Stimulated activated CD8-positive, alpha-beta memory T cell treated with anti-CD3 and anti-CD28 coated beads, Interleukin-12 subunit alpha, Interleukin-12 subunit beta, amount 100 ng/mL, for 24 hours (primary cell): ENCODE data around the gene CEP55.
"Not testable (repeated sequence)": the region's sequence is repeated elsewhere in the genome, so short reads cannot be mapped to it uniquely, and the experiment has no call there.

Source experiments
- DNase-seq: peaks from one replicate; pipeline ENCODE4 v3.0.0-alpha.2; 2020; ENCODE audit errors: extremely low read depth

CEP55 gene

DNA sequence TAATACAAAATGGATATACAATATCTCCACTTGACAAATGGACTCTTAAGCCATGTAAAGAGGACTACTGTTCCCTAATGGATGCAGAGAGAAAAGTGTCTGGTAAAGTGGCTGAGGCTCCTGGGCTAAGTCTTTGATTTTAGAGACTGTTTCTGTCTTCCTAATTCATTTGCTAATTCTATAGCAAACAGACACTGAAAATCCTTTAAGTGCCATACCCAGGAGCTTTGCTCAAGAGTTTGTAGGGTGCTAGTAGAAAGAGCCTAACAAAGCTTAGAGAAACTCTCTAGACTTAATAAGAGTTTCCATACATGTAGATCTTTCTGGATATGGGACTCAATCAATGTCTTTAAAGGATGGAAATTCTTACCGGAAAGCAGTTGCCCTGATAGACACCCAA is 16.7 kb downstream of the CEP55 start:
- DNase-seq, result no peak

DNA sequence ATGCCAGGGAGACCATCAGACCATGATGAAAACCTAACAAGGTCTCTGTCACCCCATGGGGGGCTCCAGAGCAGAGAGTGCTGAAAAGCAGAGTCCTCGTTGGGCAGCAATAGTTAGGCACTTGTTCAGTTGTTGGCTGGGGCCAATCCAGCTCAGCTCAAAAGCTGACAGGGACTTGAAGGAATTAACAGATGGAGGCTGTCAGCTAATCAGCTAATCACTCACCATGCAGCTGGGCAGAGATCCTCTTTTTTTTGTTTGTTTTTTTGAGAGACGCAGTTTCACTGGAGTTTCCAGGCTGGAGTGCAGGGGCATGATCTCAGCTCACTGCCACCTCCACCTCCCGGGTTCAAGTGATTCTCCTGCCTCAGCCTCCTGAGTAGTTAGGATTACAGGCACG is 18.1 kb downstream of the CEP55 start:
- DNase-seq, result no peak

DNA sequence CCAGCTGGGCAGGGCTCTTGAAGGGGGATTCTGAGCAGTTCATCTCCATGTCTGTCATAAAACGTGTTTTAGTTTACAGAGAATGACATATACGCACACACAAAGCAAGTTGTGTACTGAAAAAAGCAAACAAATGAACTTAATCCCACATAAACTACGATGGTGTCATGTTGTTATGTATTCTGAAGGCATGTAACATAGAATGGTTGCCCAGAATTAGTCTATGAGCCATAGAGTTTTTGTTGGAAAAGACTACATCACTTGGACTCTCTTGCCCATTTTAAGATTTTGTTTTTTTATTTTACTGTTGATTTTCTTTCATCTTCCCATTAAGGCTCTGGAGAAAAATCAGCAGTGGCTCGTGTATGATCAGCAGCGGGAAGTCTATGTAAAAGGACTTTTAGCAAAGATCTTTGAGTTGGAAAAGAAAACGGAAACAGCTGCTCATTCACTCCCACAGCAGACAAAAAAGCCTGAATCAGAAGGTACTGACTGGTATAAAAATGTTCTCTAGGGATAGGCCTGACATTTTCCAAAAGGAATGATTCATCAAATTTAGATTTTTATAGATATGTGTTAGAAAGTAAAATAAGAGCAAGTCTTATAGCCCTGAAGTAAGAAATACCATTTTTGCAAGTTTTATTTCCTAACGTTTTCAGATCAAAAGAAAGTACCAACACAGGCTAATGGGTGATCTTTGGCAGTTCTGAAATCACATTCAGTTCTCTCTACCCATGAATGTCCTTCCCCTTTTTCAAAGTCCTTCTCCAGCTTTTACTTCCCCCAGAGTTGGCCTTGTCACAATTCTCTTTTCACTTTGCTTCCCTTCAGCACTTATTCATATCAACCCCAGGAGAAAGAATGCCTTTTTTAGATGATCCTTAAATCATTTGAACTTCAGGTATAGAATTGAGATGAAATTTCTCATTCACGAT is 18.9 kb downstream of the CEP55 start:
- no peak for DNase-seq

DNA sequence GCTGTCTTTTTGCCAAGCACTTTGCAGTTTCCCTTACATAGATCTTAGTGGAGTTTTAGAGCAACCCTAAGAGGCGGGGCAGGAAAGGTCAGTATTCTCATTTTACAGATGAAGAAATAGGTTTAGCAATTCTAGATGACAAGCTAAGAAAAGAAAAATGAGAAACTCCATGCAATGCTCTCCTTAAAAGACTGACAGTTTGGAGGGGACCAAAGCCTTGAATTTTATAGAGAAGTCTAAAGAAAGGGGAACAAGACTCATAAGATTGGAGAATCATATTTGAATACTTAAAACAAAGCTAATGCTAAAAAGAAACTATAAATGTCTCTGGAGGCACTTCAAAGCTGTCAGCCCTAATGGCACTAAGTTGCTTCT is 19.6 kb downstream of the CEP55 start:
- no peak for DNase-seq

DNA sequence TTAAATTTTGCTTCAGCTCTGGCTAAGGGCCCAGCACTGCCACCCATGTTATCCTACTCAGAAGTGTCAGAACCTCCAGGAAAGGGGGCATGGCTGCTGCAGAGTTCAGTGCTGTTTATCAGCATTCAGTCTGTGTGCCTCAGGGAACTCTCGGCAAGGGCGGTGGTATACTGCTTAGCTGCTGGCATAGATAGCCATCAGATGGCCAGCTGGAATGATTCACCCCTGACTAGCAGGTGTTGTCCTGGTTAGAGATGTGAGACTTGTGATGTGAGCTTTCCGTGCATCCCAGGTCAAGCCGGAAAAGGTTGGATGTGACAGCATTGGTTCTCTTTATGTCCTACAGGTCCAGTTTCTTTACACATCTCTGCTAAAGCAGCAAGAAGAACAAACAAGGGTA is 22.1 kb downstream of the CEP55 start:
- no peak for DNase-seq

DNA sequence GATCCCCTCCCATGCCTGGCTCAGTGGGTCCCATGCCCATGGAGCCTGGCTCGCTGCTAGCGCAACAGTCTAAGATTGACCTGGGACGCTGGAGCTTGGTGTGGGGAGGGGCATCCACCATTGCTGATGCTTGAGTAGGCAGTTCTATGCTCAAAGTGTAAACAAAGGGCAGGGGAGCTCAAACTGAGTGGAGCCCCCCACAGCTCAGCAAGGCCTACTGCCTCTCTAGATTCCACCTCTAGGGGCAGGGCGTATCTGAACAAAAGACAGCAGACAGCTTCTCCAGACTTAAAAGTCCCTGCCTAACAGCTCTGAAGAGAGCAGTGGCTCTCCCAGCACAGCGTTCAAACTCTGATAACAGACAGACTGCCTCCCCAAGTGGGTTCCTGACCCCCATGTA is 38.9 kb downstream of the CEP55 start:
- DNase-seq, result no peak

DNA sequence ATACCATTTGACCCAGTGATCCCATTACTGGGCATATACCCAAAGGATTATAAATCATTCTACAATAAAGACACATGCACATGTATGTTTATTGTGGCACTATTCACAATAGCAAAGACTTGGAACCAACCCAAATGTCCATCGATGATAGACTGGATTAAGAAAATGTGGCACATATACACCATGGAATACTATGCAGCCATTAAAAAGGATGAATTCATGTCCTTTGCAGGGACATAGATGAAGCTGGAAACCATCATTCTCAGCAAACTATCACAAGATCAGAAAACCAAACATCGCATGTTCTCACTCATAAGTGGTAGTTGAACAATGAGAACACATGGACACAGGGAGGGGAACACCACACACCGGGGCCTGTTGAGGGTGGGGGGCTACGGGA is 44.5 kb downstream of the CEP55 start:
- not testable (repeated sequence) for DNase-seq

DNA sequence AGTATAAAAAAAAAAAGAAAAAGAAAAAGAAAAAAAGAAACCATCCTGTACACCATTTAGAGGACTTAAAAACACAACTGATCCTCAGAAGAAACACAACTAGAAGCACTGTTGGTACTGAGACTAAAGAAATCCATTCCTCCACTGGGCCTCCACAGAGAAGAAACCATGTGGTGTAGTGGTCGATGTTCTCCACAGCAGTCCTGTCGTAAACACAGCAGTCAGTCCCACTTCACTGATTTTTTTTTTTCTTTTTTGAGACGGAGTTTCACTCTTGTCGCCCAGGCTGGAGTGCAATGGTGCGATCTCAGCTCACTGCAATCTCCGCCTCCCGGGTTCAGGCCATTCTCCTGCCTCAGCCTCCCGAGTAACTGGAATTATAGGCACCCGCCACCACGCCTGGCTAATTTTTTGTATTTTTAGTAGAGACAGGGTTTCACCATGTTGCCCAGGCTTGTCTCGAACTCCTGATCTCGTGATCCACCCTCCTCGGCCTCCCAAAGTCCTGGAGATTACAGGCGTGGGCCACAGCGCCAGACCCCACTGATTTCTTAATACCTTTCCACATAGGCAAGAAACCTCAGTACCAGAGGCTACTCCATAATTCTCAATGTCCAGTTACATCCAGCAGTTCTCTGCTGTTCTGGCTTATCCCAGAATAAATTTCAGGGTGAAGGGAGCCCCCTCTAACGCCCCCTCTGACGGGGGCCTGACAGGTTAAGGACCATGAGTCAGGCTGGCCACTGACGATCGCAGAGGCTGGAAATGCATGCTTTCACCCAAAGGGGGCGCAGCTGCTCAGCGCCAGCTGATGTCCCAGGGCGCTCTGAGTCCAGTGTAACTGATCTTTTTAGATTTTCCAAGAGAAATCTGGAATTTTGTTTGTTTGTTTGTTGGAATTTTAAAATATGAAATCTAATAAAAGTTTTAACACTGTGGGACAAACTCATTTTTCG is 45.3 kb downstream of the CEP55 start:
- no peak for DNase-seq

DNA sequence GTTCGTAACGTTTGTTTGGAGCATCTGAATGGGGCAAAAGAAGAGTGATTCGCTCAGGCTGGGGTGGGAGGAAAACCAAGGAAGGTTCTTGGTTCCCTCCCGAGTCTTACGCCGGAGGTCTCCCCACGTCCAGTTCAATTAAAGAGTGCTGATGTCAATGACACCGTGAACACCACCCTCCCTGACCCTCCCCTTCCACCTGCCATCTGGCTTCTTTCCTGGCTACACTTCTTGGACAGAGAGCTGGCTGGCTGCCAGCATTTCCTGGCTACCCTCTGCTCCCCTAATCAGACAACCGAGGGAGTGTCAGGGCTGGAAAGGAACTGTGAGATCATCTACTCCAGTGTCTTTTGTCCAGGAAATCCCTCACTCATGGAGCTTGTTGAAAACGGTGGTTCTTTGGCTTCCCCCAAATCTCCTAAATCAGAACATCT is 46.0 kb downstream of the CEP55 start:
- DNase-seq, result no peak

DNA sequence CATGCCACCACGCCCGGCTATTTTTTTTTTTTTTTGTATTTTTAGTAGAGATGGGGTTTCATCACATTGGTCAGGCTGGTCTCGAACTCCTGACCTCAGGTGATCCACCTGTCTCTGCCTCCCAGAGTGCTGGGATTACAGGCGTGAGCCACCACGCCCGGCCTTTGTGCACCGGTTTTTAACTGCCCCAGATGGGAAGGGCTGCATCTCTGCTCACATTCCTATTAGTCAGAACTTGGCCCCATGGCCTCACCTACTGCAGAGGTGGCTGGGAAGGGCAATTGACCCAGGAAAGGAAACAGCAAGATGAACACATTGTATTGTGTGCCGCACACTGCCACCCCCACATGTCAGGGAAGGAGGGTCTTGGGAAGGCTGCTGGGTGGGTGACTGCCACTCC is 50.6 kb downstream of the CEP55 start:
- not testable (repeated sequence) for DNase-seq

DNA sequence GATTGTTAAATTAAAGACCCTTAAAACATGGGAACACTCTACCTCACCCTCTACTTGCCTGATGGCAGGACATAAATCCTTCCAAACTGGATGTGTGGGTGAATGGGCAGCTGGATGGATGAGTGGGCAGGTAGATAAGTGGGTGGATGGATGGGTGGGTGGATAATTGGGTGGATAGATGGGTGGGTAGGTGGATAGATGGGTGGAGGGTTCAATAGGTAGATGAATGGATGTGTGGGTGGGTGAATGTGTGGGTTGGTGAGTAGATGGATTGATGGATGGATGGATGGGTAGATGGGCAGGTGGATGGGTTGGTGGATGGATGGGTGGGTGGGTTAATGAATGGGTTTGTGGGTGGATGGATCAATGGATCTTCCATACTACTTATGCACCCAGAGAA is 51.1 kb downstream of the CEP55 start:
- DNase-seq, result no peak

DNA sequence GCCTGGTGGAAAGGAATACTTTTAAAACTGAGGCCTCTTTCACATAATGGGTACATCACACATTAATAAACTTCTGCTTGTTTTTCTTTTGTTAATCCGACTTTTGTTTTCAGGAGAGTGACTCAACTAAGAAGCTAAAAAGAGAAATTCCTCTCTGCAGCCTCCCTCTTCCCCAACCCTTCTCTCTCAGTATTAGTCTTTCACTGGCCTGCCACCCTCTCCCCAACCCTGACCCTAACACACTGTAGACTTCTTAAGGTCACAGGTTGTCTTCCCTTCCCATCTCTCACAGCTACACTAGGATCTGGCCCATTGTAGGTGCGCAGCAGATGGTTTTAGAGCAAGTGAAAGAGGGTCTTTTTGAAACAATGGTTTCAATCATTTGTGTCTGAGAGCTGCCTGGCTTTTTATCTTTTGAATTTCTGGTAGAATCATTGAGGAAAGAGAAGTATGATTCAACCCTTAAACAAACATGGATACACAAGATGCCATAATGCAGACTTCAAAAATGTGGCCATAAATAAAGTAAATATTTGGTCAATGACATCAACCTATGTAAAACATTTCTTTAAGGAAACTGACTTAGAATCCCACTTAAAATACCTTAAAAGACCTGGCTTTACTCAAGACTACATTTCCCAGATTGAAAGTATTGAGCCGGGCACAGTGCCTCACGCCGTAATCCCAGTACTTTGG is 52.1 kb downstream of the CEP55 start:
- no peak for DNase-seq

DNA sequence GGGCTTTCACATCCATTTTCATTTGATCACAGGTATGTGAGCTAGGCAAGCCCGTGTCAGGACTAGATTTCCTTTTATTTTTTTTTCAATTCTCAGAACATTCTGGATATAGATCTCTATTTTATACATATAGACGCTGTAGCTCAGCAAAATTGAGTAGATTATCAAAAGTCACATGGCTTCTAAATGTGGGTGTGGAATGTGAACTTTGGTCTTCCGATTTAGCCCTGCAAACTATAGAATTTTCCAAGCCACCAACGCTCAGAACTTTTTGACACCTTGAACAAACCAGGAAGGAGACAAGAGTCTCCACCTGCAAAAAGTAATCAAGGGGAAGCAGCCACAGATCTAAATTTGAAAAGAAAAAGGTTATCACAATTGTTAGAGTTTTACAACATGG is 54.2 kb downstream of the CEP55 start:
- DNase-seq, result no peak

DNA sequence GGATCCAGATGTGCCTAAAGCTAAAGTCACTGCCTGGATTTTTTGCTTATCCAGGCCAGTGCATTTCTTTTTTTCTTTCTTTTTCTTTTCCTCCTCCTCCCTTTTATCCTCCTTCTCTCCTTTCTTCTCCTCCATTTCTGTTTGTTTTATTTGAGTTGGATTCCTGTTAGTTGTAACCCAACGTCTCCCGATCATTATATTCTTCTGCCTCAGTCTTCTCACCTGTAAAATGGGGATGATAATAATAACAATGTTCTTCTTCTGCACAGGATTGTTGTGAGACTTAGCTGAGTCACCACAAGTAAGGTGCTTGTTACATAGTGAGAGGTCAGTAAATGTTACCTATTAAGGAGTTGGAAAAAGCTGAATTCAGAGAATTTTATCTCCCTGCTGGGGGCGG is 56.4 kb downstream of the CEP55 start:
- no peak for DNase-seq

DNA sequence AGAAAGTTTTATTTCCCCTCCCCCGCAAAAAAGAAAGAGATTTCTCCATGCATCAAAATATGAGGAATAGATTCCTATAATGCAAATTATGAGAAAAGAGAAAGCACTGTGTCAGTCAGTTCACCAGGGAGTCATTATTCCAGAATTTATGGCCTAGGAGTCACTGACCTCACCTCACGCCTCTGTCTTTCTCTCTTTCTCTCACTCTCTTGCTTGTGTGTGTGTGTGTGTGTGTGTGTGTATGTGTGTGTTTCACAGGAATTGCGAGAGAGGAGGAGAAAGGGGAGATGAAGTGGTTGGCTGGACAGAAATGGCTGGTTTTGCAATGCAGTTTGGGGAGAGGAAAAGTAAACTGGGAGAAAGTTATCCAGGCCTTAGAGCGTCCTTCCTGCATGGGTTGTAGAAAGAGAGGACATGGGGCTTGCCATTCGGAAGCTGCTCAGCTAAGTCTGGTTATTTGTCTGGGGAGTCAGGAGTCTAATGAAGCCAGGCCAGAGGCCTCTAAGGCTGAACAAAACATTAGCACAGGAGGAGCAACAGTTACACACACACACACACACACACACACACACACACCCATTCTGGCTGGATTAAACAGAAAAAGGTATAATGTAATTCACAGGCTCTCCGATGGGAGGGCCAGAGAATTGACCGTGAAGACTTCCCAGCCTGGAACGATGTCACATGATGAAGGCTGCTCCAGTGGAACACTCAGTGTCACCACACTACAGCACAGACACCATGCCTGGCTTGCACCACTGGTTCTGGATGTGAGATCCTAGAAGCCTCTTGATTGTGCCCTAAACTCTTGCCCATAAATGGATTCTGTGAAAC is 57.3 kb downstream of the CEP55 start:
- DNase-seq, result no peak

DNA sequence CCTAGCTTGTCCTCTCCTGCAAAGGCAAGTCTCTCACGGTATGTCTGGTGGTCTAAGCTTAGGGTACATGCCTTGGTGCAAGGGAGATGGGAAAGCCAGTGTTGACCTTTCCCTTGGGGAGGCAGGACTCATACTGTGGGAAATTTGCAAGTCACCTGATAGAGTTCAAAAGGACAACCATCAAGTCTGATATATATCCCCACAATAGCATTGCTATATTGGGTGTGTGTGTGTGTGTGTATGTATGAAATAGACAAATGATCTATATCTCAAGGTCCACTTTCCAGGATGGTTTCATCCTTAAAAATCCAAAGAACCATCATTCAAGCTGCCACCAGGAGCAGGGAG is 57.9 kb downstream of the CEP55 start:
- DNase-seq, result no peak

DNA sequence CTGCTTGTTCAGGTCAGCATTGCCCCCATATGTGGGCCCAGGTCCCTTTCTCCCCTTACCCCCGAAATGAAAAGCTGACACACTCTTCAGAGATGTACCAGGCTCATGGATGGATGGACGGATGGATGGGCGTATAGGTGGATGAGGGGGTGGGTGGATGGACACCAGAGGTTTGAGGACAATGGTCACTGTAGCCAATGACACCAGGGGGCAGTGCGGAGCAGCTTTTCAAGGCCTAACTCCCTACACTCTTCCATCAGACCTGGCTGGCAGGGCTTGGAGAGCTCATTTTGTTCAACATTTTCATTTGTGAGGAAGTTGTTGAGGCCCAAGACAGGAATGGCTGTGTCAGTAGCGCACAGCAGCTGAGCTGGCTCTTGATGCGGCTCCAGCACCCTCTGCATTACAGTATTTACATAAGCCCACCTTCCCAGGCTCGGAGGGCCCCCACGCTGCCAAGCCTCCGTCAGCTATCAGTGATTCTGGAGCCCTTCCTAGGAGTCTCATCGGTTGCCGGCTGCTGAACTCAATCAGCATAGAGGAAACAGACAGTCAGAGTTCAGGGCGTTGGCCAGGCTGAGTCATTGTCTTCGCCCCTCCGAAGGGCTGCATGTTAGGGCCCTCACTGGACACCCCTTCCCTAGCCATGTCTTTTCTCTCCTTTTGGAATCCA is 58.5 kb downstream of the CEP55 start:
- DNase-seq, result no peak

DNA sequence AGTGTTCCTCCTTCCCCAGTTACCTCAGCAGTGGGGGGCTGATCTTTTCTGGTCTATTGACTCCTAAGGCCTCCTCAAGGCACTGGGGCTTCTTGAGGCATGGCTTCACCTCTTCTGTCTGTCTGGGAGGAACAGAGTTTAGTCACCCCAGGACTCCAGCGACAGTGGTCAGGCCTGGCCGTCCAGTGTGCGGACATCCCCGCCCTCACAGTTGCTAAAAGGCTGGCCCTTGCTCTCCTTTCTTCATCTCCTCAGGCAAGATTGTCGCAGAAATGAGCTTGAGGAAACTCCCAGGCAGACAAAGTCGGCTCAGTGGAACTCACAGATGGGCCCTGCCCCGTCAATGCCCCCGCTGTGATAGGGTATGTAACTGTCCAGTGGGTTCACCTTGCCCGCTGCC is 63.1 kb downstream of the CEP55 start:
- DNase-seq, result no peak

DNA sequence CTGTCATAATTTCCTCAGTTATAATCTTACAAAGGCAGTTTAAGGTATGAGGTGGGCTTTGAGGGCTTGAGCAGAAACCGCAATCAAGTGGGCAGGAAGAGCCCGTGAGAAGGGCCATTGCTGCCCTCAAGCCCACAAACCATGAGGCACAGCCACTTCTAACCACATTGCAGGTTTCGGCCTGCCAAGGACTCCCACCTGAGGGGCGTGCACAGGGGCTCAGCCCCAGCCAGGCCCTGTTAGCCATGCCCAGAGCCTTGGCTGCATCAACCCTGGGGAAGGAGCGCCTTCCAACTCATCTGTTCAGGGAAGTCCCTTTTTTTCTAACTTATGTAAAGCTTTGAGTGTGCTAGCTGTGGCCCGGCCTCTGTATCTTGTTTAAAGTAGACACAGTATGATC is 64.1 kb downstream of the CEP55 start:
- no peak for DNase-seq

DNA sequence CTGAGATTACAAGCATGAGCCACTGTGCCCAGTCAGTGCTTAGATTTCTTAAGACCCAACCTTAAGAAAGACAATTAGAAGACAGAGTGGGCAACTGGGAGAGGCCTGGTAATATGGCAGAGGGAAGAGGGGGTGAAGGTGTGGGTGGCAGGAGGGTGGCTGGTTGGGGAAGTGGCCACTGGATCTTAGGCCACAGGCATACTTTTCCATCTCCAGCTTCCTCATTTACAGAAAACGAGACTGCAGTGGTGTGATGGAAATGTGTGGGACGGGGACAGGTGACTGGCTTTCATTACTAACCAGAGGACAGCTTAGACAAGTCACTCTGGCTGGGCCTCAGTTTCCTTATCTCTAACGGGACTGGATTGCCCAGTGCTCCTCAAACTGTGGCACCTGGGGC is 69.0 kb downstream of the CEP55 start:
- no peak for DNase-seq
